DOHH2 (cell line): Measurements from ENCODE around the gene CTTNBP2NL.

ENCODE experiments used
- CTCF ChIP-seq: fragments of 200-600 bp; sonication (generic); IDR thresholded peaks from one replicate; pipeline ENCODE4 v1.5.1; 2014; ENCODE audit warnings: antibody characterized with exemption, mild to moderate bottlenecking, low read depth, low read length; ENCODE audit not compliant: poor library complexity, severe bottlenecking
- EZH2phosphoT487 ChIP-seq: fragments of 200-600 bp; sonication (generic); IDR thresholded peaks from 2 replicates; pipeline ENCODE4 v1.6.1; 2017; ENCODE audit warnings: borderline replicate concordance, mild to moderate bottlenecking, antibody characterized with exemption, low read length, moderate library complexity, mixed read lengths

GRCh38 chr1:112436384-112437156 lies 40.6 kb downstream of the CTTNBP2NL start:
- TF ChIP-seq CTCF (no peak), EZH2phosphoT487 (no peak)
